HG03457 (cell line): Measurements from ENCODE around the gene DSEL.

Experiments used
- ATAC-seq: cut with Tn5 transposase; IDR thresholded peaks from one replicate; pipeline ENCODE4 v1.9.1; 2021; ENCODE audit warnings: moderate number of reproducible peaks; ENCODE audit not compliant: unreplicated experiment

Gene DSEL

DNA sequence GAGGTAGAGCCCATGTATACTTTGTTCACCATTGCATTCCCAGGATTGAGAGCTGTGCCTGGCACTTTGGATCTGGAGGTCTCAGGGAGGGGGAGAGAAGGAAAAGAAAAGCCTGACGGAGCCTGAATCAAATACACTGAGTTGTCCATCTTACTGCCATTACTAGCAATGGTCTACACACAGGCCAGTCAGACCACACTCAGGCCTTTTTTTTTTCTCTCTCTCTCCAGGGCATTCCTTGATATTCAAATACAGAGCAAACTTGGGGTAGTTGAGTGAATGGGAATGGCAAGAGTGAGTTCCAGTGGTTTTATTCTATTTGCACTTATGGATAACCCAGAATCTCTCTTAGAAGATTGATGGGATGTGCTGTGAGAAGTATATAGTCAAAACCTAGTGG, 11.8 kb downstream of the DSEL start:
- no peak for ATAC-seq

DNA sequence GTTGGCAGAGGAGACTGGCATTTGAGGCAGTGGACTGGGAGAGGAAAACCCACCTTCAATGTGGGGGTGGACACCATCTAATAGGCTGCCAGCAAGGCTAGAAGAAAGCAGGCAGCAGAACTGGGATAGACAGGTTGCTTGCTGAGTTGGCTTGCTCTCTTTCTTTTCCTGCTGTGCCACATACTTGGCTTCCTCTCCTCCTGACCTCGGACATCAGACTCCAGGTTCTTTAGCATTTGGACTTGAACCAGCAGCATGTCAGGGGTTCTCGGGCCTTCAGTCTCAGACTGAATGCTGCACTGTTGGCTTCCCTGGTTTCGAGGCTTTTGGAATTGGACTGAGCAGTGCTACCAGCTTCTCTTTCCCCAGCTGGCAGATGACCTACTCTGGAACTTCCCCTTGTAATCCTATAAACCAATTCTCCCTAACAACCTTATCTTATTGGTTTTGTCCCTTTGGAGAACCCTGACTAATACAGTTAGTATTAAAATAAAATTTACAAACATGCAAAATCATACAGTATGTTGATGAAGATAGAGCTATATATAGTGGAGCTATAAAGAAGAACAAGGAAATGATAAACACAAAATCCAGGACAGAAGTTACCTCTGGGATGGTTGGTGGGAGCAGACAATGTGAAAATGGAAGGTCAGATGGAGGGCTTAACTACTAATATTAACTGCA, 15.9 kb downstream of the DSEL start:
- ATAC-seq: no peak

DNA sequence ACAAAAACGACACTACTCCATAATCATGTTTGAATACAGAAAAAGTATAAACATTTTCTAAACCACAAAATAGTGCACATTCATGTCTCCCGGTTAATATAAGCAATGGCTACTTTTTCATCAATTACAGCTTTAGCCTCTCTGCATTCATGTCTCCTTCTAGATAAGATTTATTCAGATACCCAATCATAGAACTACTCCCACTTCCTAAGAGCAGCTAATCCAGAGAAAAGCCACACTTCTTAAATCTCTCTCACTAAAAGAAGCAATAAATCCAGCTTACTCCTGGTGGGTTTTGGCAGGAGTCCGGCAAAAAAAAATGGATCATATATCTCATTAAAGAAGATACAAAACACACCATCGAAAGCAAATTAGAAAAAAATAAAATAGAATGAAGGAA, 20.1 kb downstream of the DSEL start:
- ATAC-seq: no peak

DNA sequence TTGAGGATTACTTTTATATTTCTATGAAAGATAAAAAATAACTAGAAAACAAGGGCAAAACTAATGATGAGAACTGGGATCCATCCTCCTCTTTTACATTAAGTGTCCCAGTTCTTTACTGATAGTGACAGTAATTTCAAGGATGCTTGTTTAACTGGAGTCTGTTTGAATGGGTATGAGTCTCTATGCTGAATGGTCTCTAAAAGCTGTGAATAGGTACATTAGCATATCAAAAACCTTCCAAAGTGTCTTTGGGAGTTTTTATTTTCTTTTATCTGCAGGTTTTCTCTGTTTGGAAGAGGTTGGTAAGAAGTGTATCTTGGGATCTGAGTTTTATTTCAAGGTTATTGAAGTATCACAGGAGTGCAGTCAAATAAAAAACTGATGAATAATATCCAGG, 30.0 kb downstream of the DSEL start:
- no peak for ATAC-seq

DNA sequence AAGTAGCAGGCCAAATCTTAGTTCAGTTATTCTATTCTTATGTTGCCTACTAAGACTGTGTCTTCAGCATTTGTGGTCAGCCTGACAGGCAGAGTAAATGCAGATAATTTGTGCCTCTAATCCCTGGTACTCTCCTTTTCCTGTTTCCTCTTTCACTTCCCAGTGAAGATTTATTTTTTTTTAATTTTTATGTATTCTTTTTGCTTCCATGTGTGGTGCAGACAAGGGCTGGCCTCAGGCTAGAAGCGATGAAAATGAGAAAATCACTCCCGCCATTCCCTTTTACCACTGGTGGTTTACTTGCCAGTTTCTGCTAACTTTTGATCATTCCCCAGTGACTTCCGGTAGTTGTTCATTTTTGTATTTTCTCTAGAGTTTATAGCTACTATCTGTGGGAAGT, 30.9 kb downstream of the DSEL start:
- no peak for ATAC-seq

DNA sequence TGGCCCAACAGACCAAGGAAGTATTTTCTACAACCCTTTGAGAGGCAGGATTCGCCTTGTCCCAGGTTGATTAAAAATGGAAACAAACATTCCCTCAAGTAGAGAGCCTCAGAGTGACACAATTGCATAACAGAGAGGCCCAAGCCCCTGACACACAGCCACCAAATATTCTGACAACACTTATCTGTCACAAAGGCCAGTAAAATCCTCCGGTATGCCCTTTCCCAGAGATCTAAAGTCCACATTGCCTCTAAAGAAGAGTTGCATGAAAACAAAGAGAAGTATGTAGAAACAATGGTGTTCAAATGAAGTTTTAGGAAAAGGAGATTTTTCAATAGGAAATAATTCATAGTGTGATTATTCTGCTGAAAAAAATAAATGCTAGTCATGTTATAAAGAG, 32.1 kb downstream of the DSEL start:
- no peak for ATAC-seq

DNA sequence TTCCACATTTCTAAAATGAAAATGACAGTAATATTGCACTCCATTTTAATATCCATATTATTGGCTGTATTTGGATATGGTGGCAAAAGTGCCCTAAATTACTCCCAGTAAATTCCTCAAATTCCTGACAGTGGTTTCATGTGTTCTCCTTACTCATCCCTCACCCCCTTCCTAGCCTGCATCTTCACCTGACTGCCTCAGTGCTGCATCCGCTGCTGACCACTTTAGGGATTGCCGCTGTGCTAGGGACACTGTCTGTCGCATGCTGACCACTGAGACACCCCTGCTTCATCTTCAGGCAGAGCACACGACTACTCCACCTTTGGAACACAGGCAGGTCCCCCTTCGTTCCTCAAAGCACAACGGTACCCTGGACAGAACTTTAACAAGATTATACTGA, 32.6 kb downstream of the DSEL start:
- no peak for ATAC-seq

DNA sequence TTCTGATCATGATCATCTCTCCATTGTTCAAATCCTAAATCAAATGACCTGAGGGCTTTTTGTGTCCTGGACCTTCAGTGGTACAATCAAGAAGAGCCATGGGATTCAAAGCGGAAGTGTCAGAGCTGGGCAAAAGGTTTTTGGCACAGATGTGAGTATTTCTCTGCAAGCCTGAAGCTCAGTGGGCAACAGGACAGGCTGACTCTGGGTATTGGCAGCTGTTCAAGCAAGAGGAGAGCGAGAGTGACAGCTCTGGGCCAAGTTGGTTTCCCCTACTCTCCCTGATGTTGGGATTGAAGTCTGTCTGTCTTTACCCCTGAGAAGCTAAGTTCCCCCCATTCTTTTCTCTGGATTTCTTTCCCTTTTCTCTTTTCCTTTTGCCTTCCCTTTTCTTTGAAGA, 33.3 kb downstream of the DSEL start:
- no peak for ATAC-seq

DNA sequence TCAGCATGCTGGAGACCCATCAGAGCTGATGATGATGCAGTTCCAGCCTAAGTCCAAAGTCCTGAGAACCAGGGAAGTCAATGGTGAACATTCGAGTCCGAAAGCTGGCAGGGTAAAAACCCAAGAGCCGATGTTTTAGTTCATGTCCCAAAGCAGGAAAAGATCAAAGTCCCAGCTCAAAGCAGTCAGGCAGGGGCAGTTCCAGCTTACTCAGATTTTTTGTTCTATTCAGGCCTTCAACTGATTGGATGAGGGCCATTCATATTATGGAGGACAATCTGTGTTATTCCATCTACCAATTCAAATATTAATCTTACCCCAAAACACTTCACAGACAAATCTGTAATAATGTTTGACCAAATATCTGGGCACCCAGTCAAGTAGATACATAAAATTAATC, 38.3 kb downstream of the DSEL start:
- no peak for ATAC-seq

DNA sequence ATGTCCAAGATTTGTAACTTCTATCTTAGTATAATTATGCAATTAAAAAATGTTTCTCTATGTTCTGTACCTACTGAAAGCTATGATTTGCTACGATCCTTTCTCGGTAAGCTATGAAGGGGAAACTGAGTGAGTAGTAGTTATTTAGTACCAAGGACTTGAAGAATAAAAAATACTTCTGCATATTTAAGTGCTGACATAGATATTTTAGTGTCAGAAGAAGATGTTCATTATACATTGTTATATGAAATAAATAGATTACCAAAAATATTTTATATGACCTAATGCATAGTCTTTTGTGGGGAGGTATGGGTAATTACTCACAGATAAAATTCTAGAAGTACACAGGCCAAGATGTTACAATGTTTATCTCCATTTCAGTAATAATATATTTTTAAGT, 39.0 kb downstream of the DSEL start:
- ATAC-seq: no peak

DNA sequence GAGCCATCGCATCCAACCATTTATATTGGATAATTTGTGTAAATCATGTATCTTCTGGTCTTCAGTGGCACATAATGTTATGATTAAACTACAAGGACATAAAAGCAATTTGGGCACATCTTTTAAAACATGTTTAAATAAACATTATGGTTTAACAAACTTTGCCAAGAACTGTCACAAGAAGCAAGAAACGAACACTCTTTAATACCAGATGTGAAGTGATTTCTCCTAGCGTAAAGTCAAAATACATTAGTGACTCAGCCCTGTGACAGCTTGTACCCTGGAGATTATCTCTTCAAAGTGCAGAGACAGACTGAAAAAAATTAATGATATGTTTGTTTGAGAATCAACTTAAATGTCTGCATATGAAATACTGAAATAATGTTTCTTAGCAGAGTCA, 39.9 kb downstream of the DSEL start:
- no peak for ATAC-seq

DNA sequence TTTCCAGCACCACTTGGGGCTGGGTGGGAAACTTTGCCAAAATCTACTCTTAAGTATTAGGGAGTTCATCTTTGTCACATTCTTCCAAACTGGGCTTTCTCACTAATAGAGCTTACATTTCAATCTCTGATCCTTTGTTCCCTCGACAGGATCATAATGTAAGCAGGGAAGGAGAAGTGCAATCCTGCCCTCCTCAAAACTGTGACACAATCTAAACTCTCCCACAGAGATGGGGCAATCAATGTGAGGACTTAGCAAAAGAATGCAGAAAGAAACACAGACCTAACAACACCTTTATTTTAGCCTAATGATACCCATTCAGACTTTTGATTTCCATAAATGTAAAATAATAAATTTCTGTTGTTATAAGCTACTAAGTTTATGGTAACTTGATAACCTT, 40.8 kb downstream of the DSEL start:
- no peak for ATAC-seq

DNA sequence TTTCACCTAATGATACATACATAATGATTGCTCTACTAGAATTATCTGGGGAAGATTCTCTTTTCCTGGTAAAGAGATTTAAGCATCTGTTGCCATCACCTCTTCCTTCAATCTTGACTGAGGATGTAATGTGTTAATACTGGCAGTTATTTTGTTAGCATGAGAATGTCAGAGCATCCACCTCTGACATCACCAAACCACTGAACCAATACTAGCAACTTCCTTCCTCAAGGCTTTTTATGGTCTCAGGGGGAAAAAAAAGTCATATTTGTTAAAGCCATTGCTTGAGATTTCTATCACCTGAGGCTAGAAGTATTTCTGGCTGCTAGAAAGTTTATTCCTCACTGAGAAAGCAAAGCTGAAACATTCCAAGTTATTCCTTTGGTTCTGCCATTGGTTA, 48.5 kb downstream of the DSEL start:
- ATAC-seq: no peak

DNA sequence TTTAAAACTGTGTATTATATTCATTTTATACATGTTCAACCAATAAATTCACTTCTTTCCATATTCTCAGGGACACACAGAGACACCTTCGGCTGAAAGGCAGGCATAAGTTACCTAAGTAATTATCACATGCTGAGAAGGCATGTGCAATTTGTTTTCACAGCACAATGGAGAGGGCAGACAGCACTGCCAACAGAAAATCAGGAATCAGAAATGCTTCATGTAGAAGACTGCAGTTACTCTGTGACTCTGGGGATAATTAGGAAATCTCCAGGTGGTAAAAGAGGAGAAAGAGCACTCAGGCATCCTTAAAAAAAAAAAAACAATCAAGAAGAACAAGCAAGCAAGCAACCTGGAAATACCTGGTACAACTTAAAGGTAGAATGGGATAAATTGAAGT, 49.3 kb downstream of the DSEL start:
- ATAC-seq: no peak

DNA sequence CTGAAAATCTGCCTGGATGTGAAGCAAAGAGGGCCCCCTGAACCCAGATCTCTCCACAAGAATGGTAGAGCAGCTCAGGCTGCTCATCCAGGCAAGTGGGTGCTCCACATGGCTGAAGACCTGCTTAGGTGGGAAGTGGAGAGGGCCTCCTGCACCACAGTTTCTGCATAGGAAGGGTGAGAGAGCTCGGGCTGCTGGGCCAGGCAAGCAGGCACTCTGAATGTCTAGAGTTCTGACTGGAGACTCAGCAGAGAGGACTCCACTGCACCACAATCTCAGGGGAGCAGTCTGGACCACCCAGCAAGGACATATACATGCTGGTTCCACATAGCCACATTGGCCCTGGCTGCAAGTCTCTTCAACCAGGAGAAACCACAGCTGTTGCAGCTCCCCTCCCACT, 52.0 kb downstream of the DSEL start:
- ATAC-seq: no peak

DNA sequence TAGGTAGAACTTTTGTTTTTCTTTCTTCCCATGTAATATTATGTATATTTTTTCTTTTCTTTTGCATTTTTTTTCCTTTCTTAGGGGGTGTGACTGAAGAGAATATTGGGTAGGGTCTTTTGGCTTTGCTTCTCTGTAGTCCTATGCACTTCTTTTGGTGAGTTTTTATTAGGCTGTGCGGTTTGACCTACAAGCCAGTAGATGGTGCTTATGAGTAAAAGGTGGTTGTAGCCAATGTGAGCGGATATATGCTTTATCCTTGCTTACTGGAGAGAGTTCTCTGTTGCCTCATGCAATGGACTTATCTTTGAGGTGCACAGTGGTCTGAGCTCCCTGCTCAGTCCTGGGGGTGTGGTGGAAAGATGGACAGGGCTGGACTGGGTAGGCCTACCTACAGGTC, 52.7 kb downstream of the DSEL start:
- ATAC-seq: no peak

DNA sequence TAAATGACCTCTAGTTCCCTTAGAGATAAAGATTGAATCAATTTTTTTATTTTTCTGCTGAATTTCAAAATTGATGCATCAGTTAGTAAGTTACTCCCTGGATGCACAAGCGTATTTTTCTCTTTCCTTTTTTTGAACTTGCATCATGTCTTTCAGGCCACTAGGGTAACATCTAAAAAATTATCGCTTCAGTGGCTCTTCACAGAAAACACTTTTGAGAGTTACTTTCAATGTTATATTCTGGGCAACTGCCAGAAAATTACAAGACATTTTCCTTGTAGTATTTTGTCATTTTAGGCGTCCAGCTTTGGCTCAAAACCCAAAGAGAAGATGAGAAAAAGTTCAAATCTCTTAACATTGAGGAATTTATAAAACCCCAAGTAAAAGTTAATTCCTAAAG, 59.8 kb downstream of the DSEL start:
- ATAC-seq: no peak
